BJ (cell line): Measurements from ENCODE around the gene SNX8. TPM values are rescaled to one million over a fixed set of nuclear protein-coding genes. Genes with fewer than 3 reads are reported as not detected.

ENCODE experiments used
- CTCF ChIA-PET: fragments of 350-600 bp; formaldehyde crosslinking; extraction: SDS; loops from one replicate; lab custom pipeline; 2021; ENCODE audit warnings: antibody characterized with exemption, inconsistent platforms; lab: Yijun Ruan, JAX
- POLR2A ChIA-PET: fragments of 300-600 bp; sonication (Branson Sonifier 250); formaldehyde crosslinking; extraction: SDS; loops from one replicate; lab custom pipeline; 2021; ENCODE audit warnings: antibody characterized with exemption; lab: Charles Lee
- DNase-seq: peaks from one replicate; pipeline ENCODE4 v3.0.0-alpha.2; 2011; ENCODE audit warnings: low read depth
- H3K27me3 ChIP-seq: 2 replicates; pipeline ENCODE4 v1.6.0; 2011; ENCODE audit warnings: low read length; ENCODE audit not compliant: control insufficient read depth, insufficient read depth
- H3K36me3 ChIP-seq: 2 replicates; pipeline ENCODE4 v1.5.1; 2011; ENCODE audit warnings: low read length; ENCODE audit not compliant: control insufficient read depth, insufficient read depth
- H3K4me3 ChIP-seq: 2 replicates; pipeline ENCODE4 v1.5.1; 2011; ENCODE audit warnings: low read depth, mild to moderate bottlenecking, control low read depth, low read length
- polyA plus RNA-seq: library from polyadenylated mRNA; depleted of rRNA; stranded (reverse); fragments of >200 nt; gene quantifications from 2 replicates; pipeline ENCODE4 v1.2.3, GENCODE V29; 2011
- TF ChIP-seq, protein P1 (sequence below): IDR thresholded peaks from 2 replicates; pipeline ENCODE4 v1.5.1; 2011; ENCODE audit warnings: low read depth, mild to moderate bottlenecking, control low read depth, inconsistent platforms, low read length, moderate library complexity; ENCODE audit not compliant: insufficient read depth

Gene SNX8
- polyA plus RNA-seq, 1 experiment: 62.1 TPM

DNA sequence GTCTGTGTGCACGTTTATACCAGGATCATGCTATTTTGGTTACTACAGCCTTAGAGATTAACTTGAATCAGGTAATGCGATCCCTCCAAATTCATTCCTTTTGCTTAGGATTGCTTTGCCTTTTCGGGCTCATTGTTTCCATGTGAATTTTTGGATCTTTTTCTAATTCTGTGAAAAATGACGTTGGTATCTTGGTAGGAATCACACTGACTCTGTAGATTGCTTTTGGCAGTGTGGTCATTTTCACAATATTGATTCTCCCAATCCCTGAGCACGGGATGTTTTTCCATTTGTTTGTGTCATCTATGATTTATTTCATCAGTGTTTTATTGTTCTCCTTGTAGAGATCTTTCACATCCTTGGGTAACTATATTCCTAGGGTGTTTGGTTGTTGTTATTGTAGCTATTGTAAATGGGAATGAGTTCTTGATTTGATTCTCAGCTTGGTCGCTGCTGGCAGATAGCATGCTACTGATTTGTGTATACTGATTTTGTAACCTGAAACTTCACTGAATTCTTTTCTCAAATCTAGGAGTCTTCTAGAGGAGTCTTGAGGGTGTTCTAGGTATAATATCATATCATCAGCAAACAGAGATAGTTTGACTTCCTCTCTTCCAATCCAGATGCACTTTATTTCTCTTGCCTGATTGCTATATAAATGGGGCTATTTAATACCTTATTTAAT is 18.2 kb downstream of the SNX8 start:
- Histone ChIP-seq H3K27me3 (no peaks in the 10 kb centered on the region), H3K4me3 (no peak overlapping the region), H3K36me3 (no peaks in the 10 kb centered on the region)
- ChIA-PET POLR2A (no interaction called here), CTCF (interaction anchor here (0.6 kb wide), 1 partner anchor 16 kb away, joined by 3 read pairs; no protein-coding TSS in a partner anchor)
- TF ChIP-seq, protein P1, sequence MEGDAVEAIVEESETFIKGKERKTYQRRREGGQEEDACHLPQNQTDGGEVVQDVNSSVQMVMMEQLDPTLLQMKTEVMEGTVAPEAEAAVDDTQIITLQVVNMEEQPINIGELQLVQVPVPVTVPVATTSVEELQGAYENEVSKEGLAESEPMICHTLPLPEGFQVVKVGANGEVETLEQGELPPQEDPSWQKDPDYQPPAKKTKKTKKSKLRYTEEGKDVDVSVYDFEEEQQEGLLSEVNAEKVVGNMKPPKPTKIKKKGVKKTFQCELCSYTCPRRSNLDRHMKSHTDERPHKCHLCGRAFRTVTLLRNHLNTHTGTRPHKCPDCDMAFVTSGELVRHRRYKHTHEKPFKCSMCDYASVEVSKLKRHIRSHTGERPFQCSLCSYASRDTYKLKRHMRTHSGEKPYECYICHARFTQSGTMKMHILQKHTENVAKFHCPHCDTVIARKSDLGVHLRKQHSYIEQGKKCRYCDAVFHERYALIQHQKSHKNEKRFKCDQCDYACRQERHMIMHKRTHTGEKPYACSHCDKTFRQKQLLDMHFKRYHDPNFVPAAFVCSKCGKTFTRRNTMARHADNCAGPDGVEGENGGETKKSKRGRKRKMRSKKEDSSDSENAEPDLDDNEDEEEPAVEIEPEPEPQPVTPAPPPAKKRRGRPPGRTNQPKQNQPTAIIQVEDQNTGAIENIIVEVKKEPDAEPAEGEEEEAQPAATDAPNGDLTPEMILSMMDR: no peak
- DNase-seq: no peak

DNA sequence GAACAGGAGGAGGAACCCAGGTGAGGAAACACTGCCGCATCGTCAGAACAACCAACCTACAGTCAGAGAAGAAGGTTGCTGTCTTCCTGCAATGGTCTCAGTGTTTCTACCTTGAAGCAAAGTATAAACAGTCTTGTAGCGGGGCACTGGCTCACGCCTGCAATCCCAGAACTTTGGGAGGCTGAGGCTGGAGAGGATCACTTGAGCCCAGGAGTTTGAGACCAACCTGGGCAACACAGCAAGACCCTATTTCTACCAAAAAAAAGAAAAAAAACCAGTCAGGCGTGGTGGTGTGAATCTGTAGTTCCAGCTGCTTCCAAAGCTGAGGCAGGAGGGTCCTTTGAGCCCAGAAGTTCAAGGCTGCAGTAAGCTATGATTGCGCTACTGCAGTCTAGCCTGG is 23.4 kb downstream of the SNX8 start:
- POLR2A ChIA-PET: no interaction called here
- DNase-seq: no peak
- Histone ChIP-seq H3K27me3 (no peaks in the 10 kb centered on the region), H3K4me3 (no peak overlapping the region), H3K36me3 (no peaks in the 10 kb centered on the region)
- CTCF ChIA-PET: no interaction called here
- TF ChIP-seq, protein P1: no peak

DNA sequence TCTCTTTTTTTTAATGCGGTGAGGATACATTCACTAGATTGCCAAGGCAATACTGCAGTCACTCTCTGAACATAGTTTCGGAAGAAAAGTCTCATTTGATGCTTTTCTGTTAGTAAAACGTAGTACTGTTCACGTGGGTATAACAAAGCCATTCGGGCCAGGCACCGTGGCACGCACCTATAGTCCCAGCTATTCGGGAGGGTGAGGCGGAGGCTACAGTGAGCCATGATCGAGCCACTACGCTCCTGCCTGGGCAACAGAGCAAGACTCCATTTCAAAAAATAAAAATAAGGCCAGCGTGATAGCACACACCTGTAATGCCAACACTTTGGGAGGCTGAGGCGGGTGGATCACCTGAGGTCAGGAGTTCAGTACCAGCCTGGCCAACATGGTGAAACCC is 24.6 kb downstream of the SNX8 start:
- Histone ChIP-seq H3K36me3 (no peaks in the 10 kb centered on the region), H3K4me3 (no peak overlapping the region), H3K27me3 (no peaks in the 10 kb centered on the region)
- CTCF ChIA-PET: interaction anchor here (1.0 kb wide), 1 partner anchor 10 kb away, joined by 3 read pairs; no protein-coding TSS in a partner anchor
- no peak for DNase-seq
- POLR2A ChIA-PET: no interaction called here
- TF ChIP-seq, protein P1: no peak

DNA sequence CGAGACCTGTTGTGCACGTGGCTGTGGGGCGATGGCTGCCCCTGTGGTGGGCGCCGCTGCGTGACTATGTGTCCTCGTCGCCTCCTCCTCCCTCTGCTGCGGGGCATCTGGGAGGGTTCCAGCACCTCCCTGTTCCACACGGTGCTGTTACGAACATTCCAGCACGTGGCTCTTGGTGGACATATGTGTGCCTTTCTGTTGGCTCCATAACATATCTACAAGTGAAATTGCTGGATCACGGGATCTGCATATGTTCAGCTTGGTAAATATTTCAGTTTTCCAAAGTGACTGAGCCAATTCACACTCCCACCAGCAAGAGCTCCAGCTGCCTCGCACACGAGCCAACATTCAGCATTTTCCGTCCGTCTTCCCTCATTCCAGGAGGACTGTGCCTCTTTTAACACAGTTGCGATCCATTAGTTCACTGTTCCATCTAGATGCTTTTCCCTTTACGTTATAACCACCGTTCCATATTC is 25.1 kb downstream of the SNX8 start:
- no peaks in the 10 kb centered on the region for H3K36me3 ChIP-seq
- H3K27me3 ChIP-seq: no peaks in the 10 kb centered on the region
- TF ChIP-seq, protein P1: no peak
- ChIA-PET CTCF (interaction anchor here (1.0 kb wide), 1 partner anchor 9 kb away, joined by 3 read pairs; no protein-coding TSS in a partner anchor), POLR2A (interaction anchor here (1.1 kb wide), 1 partner anchor 10 kb away, joined by 3 read pairs; no protein-coding TSS in a partner anchor)
- no peak overlapping the region for H3K4me3 ChIP-seq
- DNase-seq: no peak

DNA sequence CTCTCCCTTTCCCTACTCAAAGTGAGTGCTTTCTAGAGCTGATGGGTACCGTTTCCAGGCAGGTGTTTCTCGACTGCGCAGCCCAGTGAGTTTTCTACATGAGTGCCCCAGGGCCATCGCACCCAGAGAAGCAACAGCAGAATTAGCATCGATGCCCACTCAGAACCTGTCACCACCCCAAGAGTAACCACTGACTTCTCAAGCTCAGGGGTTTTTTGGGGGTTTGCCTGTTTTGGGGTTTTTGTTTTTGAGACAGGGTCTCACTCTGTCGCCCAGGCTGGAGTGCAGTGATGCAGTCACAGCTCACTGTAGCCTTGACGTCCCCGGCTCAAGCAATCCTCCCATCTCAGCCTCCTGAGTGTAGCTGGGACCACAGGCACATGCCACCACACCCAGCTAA is 25.7 kb downstream of the SNX8 start:
- TF ChIP-seq, protein P1: no peak
- POLR2A ChIA-PET: interaction anchor here (1.1 kb wide), 1 partner anchor 10 kb away, joined by 3 read pairs; no protein-coding TSS in a partner anchor
- H3K4me3 ChIP-seq: no peak overlapping the region
- CTCF ChIA-PET: interaction anchor here (1.0 kb wide), 1 partner anchor 9 kb away, joined by 3 read pairs; no protein-coding TSS in a partner anchor
- DNase-seq: no peak
- no peaks in the 10 kb centered on the region for H3K36me3 ChIP-seq
- H3K27me3 ChIP-seq: no peaks in the 10 kb centered on the region
